ENCODE measurements around the gene SPAG16. TPM values are rescaled to one million over a fixed set of nuclear protein-coding genes. Genes with fewer than 3 reads are reported as not detected.

The SPAG16 gene
- total RNA-seq, 1 experiment from 2014 or later, result 17.2 TPM

GRCh38 chr2:214193943-214194342 lies 909.7 kb downstream of the SPAG16 start:
- H4K20me1 ChIP-seq (ENCODE audit: low read length), result no peaks in the 10 kb centered on the region
- H3K79me2 ChIP-seq (ENCODE audit: low read length), result no peaks in the 10 kb centered on the region
- H3F3A ChIP-seq (ENCODE audit: low read length, unreplicated experiment), result no peaks in the 10 kb centered on the region
- H3K27ac ChIP-seq (ENCODE audit: low read length), result no peak overlapping the region
- POLR2A ChIA-PET (ENCODE audit: unreplicated experiment), result no interaction called here
- CTCF ChIA-PET, result no interaction called here
- no peak overlapping the region for H3K9ac ChIP-seq (ENCODE audit: low read length)
- no peaks in the 10 kb centered on the region for H3K36me3 ChIP-seq (ENCODE audit: low read depth, low read length)
- DNase-seq, result peak; percentile 86
- H3K4me1 ChIP-seq (ENCODE audit: insufficient read depth, low read length), result peaks cover 23% of the 10 kb centered on the region
- intact Hi-C loops (cut with micrococcal nuclease), result loop anchor here (5.0 kb wide), 1 partner anchor 127 kb away; no protein-coding TSS in a partner anchor
- no peak overlapping the region for H3K4me3 ChIP-seq (ENCODE audit: low read length)
- no peaks in the 10 kb centered on the region for H3K9me2 ChIP-seq (replicated peaks; ENCODE audit: low read length)
- H2AFZ ChIP-seq (ENCODE audit: low read length), result no peak overlapping the region
- no peaks in the 10 kb centered on the region for H3K27me3 ChIP-seq (ENCODE audit: low read length)
- H3K9me3 ChIP-seq (ENCODE audit: low read length), result no peaks in the 10 kb centered on the region
- TF ChIP-seq EZH2phosphoT487 (IDR thresholded peaks at IDR 0.05; ENCODE audit: borderline replicate concordance, low read length), result no peak
- TF ChIP-seq CTCF (conservative IDR thresholded peaks at IDR 0.05; ENCODE audit: low read depth, low read length), result no peak
- TF ChIP-seq EZH2 (IDR thresholded peaks at IDR 0.05; ENCODE audit: low read length, unreplicated experiment), result no peak
- ATAC-seq, result peak; percentile 91
- no TSS peak for BruUV-seq (replicated peaks)
- H3K4me2 ChIP-seq (ENCODE audit: low read length), result peak overlapping the region; percentile 52

GRCh38 chr2:214196260-214196659 lies 912.0 kb downstream of the SPAG16 start:
- no peaks in the 10 kb centered on the region for H3F3A ChIP-seq (ENCODE audit: low read length, unreplicated experiment)
- H3K9me3 ChIP-seq (ENCODE audit: low read length), result no peaks in the 10 kb centered on the region
- no peaks in the 10 kb centered on the region for H3K79me2 ChIP-seq (ENCODE audit: low read length)
- H2AFZ ChIP-seq (ENCODE audit: low read length), result no peak overlapping the region
- H3K9ac ChIP-seq (ENCODE audit: low read length), result no peak overlapping the region
- no peaks in the 10 kb centered on the region for H3K27me3 ChIP-seq (ENCODE audit: low read length)
- H3K9me2 ChIP-seq (replicated peaks; ENCODE audit: low read length), result no peaks in the 10 kb centered on the region
- TF ChIP-seq EZH2 (IDR thresholded peaks at IDR 0.05; ENCODE audit: low read length, unreplicated experiment), result no peak
- no peak for TF ChIP-seq EZH2phosphoT487 (IDR thresholded peaks at IDR 0.05; ENCODE audit: borderline replicate concordance, low read length)
- TF ChIP-seq CTCF (conservative IDR thresholded peaks at IDR 0.05; ENCODE audit: low read depth, low read length), result no peak
- no TSS peak for BruUV-seq (replicated peaks)
- intact Hi-C loops (cut with micrococcal nuclease), result no loop called here
- ChIA-PET CTCF (no interaction called here), POLR2A (ENCODE audit: unreplicated experiment) (no interaction called here)
- ATAC-seq (no peak), DNase-seq (no peak)
- H4K20me1 ChIP-seq (ENCODE audit: low read length), result no peaks in the 10 kb centered on the region
- no peak overlapping the region for H3K4me2 ChIP-seq (ENCODE audit: low read length)
- peaks cover 23% of the 10 kb centered on the region for H3K4me1 ChIP-seq (ENCODE audit: insufficient read depth, low read length)
- no peaks in the 10 kb centered on the region for H3K36me3 ChIP-seq (ENCODE audit: low read depth, low read length)
- no peak overlapping the region for H3K4me3 ChIP-seq (ENCODE audit: low read length)
- H3K27ac ChIP-seq (ENCODE audit: low read length), result no peak overlapping the region

GRCh38 chr2:214201892-214202291 lies 917.6 kb downstream of the SPAG16 start:
- H3K9ac ChIP-seq (ENCODE audit: low read length), result no peak overlapping the region
- ATAC-seq (no peak), DNase-seq (no peak)
- H3K4me3 ChIP-seq (ENCODE audit: low read length), result no peak overlapping the region
- H3K4me2 ChIP-seq (ENCODE audit: low read length), result no peak overlapping the region
- H3K36me3 ChIP-seq (ENCODE audit: low read depth, low read length), result no peaks in the 10 kb centered on the region
- intact Hi-C loops (cut with micrococcal nuclease), result no loop called here
- no peak overlapping the region for H3K27ac ChIP-seq (ENCODE audit: low read length)
- H4K20me1 ChIP-seq (ENCODE audit: low read length), result no peaks in the 10 kb centered on the region
- BruUV-seq (replicated peaks), result no TSS peak
- no peaks in the 10 kb centered on the region for H3K79me2 ChIP-seq (ENCODE audit: low read length)
- no peaks in the 10 kb centered on the region for H3K9me3 ChIP-seq (ENCODE audit: low read length)
- ChIA-PET POLR2A (ENCODE audit: unreplicated experiment) (no interaction called here), CTCF (no interaction called here)
- H3K4me1 ChIP-seq (ENCODE audit: insufficient read depth, low read length), result no peaks in the 10 kb centered on the region
- no peaks in the 10 kb centered on the region for H3F3A ChIP-seq (ENCODE audit: low read length, unreplicated experiment)
- H3K27me3 ChIP-seq (ENCODE audit: low read length), result no peaks in the 10 kb centered on the region
- TF ChIP-seq EZH2phosphoT487 (IDR thresholded peaks at IDR 0.05; ENCODE audit: borderline replicate concordance, low read length), result no peak
- no peak for TF ChIP-seq CTCF (conservative IDR thresholded peaks at IDR 0.05; ENCODE audit: low read depth, low read length)
- TF ChIP-seq EZH2 (IDR thresholded peaks at IDR 0.05; ENCODE audit: low read length, unreplicated experiment), result no peak
- no peaks in the 10 kb centered on the region for H3K9me2 ChIP-seq (replicated peaks; ENCODE audit: low read length)
- no peak overlapping the region for H2AFZ ChIP-seq (ENCODE audit: low read length)
